Ishikawa (cell line): Measurements from ENCODE around the gene IP6K3.

Source experiments
- CEBPB ChIP-seq: IDR thresholded peaks from 2 replicates; pipeline ENCODE4 v1.6.1; 2012
- EGR1 ChIP-seq: IDR thresholded peaks from 2 replicates; pipeline ENCODE4 v1.6.1; 2012
- EP300 ChIP-seq: IDR thresholded peaks from 2 replicates; pipeline ENCODE4 v1.6.1; 2012; ENCODE audit warnings: borderline replicate concordance
- FOXM1 ChIP-seq: IDR thresholded peaks from 2 replicates; pipeline ENCODE4 v1.6.1; 2012; ENCODE audit warnings: low read depth, borderline replicate concordance
- MAX ChIP-seq: IDR thresholded peaks from 2 replicates; pipeline ENCODE4 v1.6.1; 2012
- NFIC ChIP-seq: IDR thresholded peaks from 2 replicates; pipeline ENCODE4 v1.6.1; 2012
- RAD21 ChIP-seq: IDR thresholded peaks from 2 replicates; pipeline ENCODE4 v1.6.1; 2012; ENCODE audit warnings: low read depth
- TAF1 ChIP-seq: IDR thresholded peaks from 2 replicates; pipeline ENCODE4 v1.6.1; 2012; ENCODE audit warnings: low read depth, mild to moderate bottlenecking
- TCF12 ChIP-seq: IDR thresholded peaks from 2 replicates; pipeline ENCODE4 v1.6.1; 2012; ENCODE audit warnings: low read depth
- YY1 ChIP-seq: IDR thresholded peaks from 2 replicates; pipeline ENCODE4 v1.6.1; 2012; ENCODE audit warnings: low read depth
- TF ChIP-seq, protein P1 (sequence below): IDR thresholded peaks from 2 replicates; pipeline ENCODE4 v1.6.1; 2012; ENCODE audit warnings: low read depth, mild to moderate bottlenecking
- TF ChIP-seq, protein P2 (sequence below): IDR thresholded peaks from 2 replicates; pipeline ENCODE4 v1.6.1; 2012

- TF ChIP-seq YY1: no peak
- TF ChIP-seq RAD21: no peak
- TF ChIP-seq MAX: no peak
- TF ChIP-seq, protein P1, sequence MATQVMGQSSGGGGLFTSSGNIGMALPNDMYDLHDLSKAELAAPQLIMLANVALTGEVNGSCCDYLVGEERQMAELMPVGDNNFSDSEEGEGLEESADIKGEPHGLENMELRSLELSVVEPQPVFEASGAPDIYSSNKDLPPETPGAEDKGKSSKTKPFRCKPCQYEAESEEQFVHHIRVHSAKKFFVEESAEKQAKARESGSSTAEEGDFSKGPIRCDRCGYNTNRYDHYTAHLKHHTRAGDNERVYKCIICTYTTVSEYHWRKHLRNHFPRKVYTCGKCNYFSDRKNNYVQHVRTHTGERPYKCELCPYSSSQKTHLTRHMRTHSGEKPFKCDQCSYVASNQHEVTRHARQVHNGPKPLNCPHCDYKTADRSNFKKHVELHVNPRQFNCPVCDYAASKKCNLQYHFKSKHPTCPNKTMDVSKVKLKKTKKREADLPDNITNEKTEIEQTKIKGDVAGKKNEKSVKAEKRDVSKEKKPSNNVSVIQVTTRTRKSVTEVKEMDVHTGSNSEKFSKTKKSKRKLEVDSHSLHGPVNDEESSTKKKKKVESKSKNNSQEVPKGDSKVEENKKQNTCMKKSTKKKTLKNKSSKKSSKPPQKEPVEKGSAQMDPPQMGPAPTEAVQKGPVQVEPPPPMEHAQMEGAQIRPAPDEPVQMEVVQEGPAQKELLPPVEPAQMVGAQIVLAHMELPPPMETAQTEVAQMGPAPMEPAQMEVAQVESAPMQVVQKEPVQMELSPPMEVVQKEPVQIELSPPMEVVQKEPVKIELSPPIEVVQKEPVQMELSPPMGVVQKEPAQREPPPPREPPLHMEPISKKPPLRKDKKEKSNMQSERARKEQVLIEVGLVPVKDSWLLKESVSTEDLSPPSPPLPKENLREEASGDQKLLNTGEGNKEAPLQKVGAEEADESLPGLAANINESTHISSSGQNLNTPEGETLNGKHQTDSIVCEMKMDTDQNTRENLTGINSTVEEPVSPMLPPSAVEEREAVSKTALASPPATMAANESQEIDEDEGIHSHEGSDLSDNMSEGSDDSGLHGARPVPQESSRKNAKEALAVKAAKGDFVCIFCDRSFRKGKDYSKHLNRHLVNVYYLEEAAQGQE: no peak
- TF ChIP-seq, protein P2, sequence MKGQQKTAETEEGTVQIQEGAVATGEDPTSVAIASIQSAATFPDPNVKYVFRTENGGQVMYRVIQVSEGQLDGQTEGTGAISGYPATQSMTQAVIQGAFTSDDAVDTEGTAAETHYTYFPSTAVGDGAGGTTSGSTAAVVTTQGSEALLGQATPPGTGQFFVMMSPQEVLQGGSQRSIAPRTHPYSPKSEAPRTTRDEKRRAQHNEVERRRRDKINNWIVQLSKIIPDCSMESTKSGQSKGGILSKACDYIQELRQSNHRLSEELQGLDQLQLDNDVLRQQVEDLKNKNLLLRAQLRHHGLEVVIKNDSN: no peak
- no peak for TF ChIP-seq CEBPB
- no peak for TF ChIP-seq NFIC
- TF ChIP-seq FOXM1: no peak
- TF ChIP-seq TCF12: no peak
- no peak for TF ChIP-seq EP300
- TF ChIP-seq TAF1: no peak
- TF ChIP-seq EGR1: no peak
Observed at GRCh38 chr6:33694401-33694931, 52.2 kb downstream of the IP6K3 start.
